Activated T-cell treated with anti-CD3 and anti-CD28 coated beads for 48 hours (primary cell): ENCODE measurements around the gene CHRNE.
"Not testable (repeated sequence)": the region's sequence is repeated elsewhere in the genome, so short reads cannot be mapped to it uniquely, and the experiment has no call there.

ENCODE experiments used
- DNase-seq: peaks from one replicate; pipeline ENCODE4 v3.0.0-alpha.2; 2020; ENCODE audit warnings: low read depth

CHRNE gene

GRCh38 chr17:4887581-4887980 lies 15.3 kb downstream of the CHRNE start:
- no peak for DNase-seq

- no peak for DNase-seq
These were observed 16.1 kb downstream of the CHRNE start for GRCh38 chr17:4886830-4887229.

GRCh38 chr17:4884489-4884888 lies 18.4 kb downstream of the CHRNE start:
- no peak for DNase-seq

- peak; percentile 45 for DNase-seq
These were observed 20.9 kb downstream of the CHRNE start for GRCh38 chr17:4881761-4882555.

GRCh38 chr17:4880857-4881256 lies 22.0 kb downstream of the CHRNE start:
- no peak for DNase-seq

- DNase-seq = no peak
These were observed 23.3 kb downstream of the CHRNE start for GRCh38 chr17:4879601-4880000.

GRCh38 chr17:4877089-4877488 lies 25.8 kb downstream of the CHRNE start:
- DNase-seq = no peak

- no peak for DNase-seq
These were observed 30.1 kb downstream of the CHRNE start for GRCh38 chr17:4872786-4873185.

GRCh38 chr17:4870855-4871254 lies 32.0 kb downstream of the CHRNE start:
- DNase-seq = no peak

- not testable (repeated sequence) for DNase-seq
These were observed 33.6 kb downstream of the CHRNE start for GRCh38 chr17:4869058-4869998.

GRCh38 chr17:4867535-4867934 lies 35.4 kb downstream of the CHRNE start:
- not testable (repeated sequence) for DNase-seq

- DNase-seq = no peak
These were observed 39.6 kb downstream of the CHRNE start for GRCh38 chr17:4863321-4863720.

- DNase-seq = no peak
These were observed 40.2 kb downstream of the CHRNE start for GRCh38 chr17:4862720-4863119.

GRCh38 chr17:4861052-4861451 lies 41.8 kb downstream of the CHRNE start:
- DNase-seq = no peak

GRCh38 chr17:4860651-4861050 lies 42.2 kb downstream of the CHRNE start:
- no peak for DNase-seq

- no peak for DNase-seq
These were observed 42.9 kb downstream of the CHRNE start for GRCh38 chr17:4859816-4860625.

GRCh38 chr17:4858882-4859260 lies 44.0 kb downstream of the CHRNE start:
- DNase-seq = no peak

- DNase-seq = no peak
These were observed 44.6 kb downstream of the CHRNE start for GRCh38 chr17:4858068-4858881.

- DNase-seq = not testable (repeated sequence)
These were observed 45.6 kb downstream of the CHRNE start for GRCh38 chr17:4857347-4857746.

GRCh38 chr17:4856937-4857314 lies 46.0 kb downstream of the CHRNE start:
- no peak for DNase-seq

- DNase-seq = no peak
These were observed 46.5 kb downstream of the CHRNE start for GRCh38 chr17:4856271-4856936.
